Stimulated activated CD8-positive, alpha-beta memory T cell treated with anti-CD3 and anti-CD28 coated beads, Interleukin-12 subunit alpha, Interleukin-12 subunit beta, amount 100 ng/mL, for 4 hours (primary cell): ENCODE measurements around the gene SPATA2L.

Source experiments
- DNase-seq: peaks from one replicate; pipeline ENCODE4 v3.0.0-alpha.2; 2020; ENCODE audit warnings: low read depth

SPATA2L gene, protein sequence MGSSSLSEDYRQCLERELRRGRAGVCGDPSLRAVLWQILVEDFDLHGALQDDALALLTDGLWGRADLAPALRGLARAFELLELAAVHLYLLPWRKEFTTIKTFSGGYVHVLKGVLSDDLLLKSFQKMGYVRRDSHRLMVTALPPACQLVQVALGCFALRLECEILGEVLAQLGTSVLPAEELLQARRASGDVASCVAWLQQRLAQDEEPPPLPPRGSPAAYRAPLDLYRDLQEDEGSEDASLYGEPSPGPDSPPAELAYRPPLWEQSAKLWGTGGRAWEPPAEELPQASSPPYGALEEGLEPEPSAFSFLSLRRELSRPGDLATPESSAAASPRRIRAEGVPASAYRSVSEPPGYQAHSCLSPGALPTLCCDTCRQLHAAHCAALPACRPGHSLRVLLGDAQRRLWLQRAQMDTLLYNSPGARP

DNA sequence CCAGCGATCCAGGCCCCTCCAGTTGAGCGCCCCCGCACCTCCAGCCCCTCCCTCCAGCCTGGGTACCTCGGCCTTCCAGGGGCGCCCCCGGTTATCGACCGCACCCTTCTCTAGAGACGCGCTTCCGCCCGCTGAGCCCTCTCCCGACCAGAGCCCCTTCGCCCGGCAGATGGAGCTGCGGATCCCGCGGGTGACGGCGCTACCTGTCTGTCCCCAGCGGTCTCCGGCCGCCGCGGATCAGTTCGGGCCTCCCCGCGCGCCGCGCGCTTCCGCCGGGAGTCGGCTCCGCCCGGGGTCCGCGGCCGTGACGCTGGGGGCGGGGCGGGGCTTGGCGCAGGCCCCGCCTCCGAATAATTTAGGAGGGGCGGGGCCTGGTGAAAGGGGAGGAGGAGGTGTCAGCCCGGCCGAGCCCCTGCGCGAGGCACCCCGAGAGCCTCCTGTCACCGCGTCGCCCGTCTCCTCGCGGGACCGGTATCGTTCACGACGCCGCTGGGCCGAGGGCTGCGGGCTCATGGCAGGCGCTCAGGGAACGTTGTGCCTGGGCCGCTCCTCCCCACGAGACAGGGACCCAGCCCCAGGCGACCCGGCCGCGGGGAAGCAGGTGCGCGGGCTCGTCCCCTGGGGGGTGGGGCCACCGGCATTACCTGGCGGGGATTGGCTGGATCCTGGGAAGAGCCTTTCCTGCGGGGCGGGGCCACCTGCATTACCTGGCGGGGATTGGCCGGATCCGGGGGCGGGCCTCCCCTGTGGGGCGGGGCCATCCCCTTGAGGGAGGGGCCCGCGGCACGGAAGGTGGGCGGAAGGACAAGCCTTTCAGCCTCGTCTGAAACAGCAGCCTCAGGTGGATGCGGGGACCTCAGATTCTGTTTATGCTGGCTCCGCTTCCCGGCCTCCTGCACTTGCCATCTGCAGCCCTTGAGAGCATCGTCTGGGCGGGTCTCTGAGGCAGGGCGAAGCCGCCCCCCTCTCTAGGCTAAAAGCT lies at the start of gene SPATA2L:
TSS of gene SPATA2L (minus strand) at position 281 of the 982 bp plus-strand sequence. CDS start 473 bp downstream, outside the sequence.
- peak; percentile 95 for DNase-seq

DNA sequence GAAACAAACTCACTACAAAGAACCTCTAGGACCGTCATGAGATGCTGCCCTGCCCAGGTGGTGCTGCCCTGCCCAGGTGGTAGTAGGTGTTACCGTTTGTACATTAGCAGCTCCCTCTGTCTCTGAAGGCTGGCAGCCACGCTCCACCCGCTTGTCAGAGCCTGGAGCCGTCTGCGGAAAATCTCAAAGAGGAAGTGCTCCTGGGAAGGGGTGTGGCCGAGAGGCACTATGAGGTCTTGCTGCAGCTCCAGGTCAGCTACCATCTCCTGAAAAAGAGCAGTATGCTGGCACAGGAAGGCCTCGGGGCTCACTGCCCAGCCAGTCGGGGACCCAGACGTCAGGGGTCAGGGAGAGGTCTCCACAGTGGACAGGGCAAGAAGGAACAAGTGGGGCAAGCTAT lies 48.1 kb upstream of the SPATA2L start:
- DNase-seq: no peak

DNA sequence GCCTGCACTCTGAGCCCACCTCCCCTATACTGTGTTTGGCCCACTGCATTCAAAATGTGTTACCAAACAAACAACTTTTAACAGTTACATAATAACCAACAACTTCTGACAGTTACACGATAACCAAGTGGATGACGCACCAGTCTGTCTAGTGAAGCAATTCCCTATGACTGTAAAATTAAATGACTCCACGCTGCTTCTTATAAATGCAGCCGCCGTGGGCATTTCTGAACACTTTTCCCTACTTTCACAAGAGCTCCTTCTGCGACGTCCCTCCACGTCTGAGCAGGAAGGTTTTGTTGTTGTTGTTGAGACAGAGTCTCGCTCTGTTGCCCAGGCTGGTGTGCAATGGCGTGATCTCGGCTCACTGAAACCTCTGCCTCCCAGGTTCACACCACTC lies 47.4 kb upstream of the SPATA2L start:
- no peak for DNase-seq

DNA sequence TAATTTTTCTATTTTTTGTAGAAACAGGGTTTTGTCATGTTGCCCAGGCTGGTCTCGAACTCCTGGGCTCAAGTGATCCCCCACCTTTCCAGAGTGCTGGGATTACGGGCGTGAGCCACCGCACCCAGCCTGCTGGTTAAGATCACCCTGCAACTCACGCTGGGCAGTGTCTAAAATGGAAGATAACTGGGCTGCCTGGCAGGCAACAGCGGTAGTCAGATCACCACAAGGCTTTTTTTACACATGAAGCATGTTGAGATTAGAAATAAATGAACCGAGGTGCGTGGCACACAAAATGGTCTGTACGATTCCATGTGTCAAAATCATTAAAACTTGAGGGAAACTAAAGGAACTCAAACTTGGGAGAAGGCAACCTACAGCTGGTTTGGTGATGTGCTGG lies 46.6 kb upstream of the SPATA2L start:
- no peak for DNase-seq

DNA sequence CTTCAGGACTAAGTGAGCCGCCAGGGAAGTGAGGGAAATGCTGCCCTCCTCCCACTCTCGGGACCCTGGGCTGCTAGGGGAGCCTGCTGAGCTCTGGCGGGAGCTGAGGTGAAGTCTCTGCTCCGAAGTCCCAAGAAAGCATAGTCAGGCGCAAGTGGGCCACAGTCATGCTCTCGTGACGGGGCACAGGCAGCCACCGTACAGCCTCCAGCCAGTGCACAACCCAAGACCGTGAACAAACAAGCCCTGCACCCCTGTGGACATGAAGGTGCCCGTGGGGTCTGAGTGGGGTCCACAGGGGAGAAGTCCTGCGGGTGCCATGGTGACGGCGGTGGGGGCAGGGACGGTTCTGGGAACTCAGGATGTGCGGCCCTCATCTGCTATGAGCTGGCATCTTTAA lies 44.5 kb upstream of the SPATA2L start:
- DNase-seq: no peak

DNA sequence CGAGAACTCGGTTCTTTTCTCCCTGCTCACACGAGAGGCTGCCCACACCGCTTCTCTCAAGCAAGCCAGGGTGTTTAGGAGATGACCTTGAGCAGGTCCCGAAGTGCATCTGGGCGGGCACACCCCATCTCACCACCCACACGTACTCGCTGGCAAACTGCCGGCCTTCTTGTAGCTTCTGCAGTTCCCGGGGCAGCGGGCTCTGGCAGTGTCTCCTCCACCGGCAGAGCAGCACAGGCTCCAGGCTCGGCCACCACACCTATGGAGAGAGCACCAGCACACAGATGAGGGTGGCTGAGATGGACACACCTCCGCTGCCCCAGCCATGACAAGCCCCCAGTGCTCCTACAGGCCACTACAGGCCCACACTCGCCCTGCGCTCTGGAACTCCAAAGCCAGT lies 43.3 kb upstream of the SPATA2L start:
- no peak for DNase-seq

DNA sequence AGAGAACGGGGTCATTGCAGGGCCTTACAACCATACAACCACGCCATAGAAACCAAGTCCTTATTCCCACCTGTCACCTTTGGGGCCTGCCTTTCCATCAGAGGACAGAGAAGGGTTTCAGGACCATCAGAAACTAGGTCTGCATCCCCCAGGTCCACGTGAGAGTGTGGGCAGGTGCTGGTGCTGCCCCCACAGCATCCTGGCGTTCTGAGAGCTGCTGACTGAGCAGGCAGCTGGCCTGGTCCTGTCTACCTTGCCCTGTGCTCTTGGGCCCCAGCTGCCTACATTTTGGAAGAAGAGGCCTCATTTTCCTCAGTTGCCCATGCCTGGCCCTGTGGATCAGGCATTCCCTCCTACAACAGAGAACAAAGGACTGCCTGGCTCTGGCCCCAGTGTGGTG lies 41.4 kb upstream of the SPATA2L start:
- no peak for DNase-seq

DNA sequence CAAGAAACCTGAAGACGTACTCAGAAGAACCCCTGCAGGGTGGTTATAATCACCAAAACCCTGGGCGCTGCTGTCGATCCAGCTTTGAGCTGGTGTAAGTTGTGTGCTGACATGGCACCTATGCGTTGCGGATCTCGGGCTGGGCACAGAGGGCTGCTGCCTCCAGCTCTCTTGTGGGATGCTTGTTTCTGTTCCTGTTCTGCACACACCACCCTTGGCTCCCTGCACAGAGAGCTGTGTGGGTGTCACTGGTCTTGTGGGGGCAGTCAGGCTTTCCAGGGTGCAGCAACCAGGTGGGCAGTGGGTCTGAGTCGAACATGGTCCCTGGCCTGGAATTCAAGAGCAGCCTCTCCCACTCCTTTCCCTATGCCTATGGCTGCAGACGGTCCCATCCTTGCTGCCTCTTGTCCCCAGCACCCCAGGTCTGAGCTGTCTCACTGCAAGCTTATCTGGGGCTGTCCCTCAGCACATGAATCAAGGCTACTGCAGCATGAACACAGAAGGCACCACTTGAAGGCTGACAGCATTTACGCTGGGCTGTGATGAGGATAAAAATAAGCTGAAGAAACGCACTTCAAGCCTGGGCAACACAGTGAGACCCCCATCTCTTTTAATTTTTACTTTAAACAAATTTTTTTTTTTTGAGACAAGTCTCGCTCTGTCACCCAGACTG lies 40.0 kb upstream of the SPATA2L start:
- no peak for DNase-seq

DNA sequence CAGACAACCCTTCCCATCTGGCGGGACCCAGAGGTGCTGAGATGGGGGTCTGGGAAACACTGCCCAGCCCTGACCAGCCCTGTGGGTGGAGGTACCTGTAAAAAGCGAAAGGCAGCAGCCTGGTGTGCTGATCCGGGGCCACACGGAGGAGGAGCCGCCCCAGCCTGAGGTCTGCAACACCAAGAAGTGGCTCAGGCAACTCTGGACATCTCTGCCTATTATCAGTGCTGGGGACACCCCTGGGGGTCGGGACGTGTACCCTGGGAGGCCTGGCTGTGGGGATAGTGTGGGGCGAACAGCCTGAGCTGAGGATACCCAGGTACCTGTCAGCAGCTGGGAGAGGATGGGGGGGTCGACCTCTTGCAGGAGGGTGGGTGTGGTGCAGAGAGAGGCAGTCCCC lies 37.9 kb upstream of the SPATA2L start:
- DNase-seq: no peak

DNA sequence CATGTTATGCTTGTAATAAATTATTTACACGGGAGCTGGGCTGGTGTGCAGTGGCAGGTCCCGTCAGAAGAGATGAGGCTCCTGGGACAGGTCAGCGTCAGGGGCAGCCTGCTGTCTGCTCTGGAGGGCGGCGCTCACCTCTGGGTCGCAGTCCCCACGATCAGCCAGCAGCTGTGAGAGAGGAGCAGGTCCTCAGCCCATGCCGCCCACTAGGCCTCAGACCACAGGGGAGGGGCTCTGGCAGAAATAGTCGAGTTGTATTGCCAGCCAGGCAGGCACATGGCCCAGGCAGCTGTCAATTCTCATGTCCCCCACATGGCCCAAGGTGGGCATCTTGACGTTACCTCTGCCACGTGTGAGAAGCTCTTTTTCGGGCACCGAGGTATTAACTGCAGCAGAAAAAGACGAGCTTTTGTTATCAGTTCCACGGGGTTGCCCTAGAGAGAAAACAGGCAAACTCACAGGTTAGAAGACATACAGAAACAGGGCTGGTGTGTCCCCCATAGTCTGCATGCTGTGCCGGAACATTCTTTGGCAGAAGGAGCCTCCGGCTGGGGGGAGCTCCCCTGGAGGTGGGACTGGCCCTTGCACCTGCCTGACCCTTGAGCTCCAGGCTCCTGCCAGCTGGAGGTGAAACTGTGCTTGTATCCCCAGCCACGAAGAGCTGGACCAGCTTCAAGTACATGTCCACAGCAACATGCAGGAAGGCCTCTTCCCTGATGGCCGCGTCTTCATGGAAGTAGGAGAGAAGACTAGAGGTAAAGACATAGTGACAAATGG lies 37.2 kb upstream of the SPATA2L start:
- no peak for DNase-seq

DNA sequence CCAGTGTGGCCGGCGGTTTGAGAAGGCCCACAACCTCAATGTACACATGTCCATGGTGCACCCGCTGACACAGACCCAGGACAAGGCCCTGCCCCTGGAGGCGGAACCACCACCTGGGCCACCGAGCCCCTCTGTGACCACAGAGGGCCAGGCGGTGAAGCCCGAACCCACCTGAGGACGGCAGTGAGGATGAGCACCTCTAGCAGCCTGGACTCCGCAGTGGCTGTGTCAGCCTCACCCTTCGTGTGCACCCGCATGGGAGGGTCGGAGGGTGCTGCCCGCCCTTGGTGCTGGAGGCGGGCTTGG lies 36.5 kb upstream of the SPATA2L start:
- DNase-seq: no peak

DNA sequence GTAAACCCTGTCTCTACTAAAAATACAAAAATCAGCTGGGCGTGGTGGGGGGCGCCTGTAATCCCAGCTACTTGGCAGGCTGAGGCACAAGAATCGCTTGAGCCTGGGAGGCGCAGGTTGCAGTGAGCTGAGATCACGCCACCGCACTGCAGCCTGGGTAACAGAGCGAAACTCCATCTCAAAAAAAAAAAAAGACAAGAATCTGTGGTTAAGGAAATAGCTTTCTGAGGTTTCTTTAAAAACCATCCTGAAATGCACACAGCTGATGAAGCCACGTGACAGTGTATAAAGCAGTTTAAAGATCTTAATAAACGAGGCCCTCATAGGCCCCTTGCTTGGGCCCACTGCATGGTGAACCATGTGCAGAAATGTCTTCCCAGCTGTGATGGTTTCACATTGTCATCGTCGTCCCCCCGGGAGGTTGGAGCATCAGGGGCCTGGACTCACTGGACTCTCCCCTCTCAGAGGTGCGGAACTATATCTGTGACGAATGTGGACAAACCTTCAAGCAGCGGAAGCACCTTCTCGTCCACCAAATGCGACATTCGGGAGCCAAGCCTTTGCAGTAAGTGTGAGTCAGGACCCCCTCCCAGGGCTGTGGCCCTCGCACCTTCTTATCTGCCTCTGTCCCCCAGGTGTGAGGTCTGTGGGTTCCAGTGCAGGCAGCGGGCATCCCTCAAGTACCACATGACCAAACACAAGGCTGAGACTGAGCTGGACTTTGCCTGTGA lies 36.0 kb upstream of the SPATA2L start:
- no peak for DNase-seq

DNA sequence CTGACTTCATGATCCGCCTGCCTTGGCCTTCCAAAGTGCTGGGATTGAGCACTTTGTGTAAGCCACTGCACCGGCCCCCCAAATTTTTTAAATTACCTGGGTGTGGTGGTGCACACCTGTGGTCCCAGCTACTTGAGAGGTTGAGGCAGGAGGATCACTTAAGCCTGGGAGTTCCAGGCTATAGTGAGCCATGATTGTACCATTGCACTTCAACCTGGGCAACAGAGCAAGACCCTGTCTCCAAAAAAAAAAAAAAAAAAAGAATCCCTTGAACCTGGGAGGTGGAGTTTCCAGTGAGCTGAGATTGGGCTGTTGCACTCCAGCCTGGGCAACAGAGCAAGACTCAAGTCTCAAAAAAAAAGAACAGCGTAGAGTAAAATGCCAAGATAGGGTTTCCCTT lies 35.0 kb upstream of the SPATA2L start:
- DNase-seq: no peak

DNA sequence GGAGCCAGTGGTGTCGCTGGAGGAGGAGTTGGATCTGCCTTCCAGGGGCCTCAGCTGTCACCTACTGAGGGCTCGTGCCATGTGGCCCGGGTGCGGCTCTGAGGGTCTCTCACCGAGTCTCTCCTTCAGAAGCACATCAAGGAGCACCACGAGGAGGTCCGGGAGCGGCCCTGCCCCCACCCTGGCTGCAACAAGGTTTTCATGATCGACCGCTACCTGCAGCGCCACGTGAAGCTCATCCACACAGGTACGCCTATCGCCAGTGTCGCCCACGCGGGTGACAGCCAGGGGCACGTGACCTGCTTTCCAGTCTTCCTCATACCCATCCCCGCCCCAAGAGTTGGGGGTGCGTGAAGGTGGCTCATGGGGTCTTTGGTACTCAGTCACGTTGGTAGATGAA lies 32.3 kb upstream of the SPATA2L start:
- no peak for DNase-seq

DNA sequence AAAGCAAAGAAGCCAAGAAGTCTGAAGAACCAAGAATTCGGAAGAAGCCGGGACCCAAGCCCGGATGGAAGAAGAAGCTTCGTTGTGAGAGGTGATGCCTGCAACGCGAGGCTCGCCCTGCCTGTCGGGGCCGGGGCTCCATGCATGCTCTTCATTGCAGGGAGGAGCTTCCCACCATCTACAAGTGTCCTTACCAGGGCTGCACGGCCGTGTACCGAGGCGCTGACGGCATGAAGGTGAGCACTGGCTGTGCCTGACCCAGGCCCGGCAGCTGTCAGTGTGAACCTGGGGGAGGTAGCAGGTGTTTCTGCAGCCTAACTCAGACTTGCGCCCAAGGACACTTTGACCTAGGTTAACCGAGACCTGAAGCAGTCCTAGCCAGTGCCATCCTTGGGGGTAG lies 31.8 kb upstream of the SPATA2L start:
- no peak for DNase-seq

DNA sequence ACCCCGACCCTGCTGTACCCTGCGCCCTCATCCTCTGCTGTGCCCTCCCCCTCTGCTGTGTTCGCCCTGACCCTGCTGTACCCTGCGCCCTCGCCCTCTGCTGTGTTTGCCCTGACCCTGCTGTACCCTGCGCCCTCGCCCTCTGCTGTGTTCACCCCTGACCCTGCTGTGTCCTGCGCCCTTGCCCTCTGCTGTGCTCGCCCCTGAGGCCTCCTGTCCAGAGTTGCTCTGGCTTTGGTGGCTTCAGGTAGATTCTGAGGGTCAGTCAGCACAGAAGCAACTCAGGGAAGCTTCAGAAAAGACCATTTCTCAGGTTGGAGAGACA lies 31.4 kb upstream of the SPATA2L start:
- DNase-seq: no peak

DNA sequence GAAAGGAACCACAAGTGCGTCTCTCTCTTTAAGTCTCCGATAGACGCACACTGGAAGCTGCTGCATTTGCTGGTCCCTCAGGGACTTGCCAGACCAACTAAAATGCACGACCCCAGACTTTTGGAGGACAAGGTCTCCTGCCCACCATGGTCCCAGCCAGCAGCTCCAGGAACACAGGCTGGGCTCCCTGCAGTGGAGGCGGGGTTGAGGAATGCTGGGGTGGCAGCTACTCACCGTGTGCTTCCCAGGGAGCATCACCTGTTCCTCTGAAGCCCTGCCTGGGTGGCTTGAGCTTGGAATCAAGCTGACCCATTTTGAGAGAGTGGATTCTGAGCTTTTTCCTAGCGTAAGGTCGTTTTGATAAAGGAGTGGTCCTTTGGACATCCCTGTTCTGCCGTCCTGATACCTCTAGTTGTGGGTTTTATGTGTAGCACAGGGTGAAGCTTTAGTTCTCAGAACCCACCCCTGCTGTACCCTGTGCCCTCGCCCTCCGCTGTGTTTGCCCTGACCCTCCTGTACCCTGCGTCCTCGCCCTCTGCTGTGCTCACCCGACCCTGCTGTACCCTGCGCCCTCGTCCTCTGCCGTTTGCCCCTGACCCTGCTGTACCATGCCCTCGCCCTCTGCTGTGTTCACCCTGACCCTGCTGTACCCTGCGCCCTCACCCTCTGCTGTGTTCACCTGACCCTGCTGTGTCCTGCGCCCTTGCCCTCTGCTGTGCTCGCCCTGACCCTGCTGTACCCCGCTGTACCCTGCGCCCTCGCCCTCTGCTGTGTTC lies 30.8 kb upstream of the SPATA2L start:
- no peak for DNase-seq

DNA sequence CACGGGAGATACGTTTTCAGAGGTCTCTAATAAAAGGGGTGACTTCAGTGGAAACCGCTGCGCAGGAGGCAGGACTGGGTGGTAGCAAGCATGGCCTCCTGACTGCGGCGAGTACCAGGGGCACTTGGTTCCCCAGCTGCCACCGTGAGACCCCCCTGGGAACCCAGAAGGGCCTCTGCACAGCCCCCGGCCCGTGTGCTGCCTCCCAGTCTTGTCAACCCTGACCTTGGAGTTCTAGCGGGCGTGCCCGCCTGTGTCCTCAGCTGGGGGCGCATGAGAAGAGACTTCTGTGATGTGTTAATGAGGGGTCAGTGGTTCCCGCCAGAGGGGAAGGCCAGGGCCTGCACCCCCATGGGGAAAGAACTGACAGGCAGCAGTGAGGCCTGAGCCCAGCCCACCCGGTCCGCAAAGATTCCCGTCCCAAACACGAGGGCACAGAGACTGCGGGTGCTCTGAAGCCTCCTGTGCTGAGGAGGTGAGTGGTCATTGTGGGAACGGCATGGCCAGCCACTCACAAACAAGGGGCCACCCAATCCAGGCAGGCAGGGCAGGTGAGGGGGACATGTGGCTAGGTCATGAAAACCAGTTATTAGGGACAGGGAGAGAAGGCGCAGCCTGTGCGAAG lies 29.2 kb upstream of the SPATA2L start:
- DNase-seq: no peak

DNA sequence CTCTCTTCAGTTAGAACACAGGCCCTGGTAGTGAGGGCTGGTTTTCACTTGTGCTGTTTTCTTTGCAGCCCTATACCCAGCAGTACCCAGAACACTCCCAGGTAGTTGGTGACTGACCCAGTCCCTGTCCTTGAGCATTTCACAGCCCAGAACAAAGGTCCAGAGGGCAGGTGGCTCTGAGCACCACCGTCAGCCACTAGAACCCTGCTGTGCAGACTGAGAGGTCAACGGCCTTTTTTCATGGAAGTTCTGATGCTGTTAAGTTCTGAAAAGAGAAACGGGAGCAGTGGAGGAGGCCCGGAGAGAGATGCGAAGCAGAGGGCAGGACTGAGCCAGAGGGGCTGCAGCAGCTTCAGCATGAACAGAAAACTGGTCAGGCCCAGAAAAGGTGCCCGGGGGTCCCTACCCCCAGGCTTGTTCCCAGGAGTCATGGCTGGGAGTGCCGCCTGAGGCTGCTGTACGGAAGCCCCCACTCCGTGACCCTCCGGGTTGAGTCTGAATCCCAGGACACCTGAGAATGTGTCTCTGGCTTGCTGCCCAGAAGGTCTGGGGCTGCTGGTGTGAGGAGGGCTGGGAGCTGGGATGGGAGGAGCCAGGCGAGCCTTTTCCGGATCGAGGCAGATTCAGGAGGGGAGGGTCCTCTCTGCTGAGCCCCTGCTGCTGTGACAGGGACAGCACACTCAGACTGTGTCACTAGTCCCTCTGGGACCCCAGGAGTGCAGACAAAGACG lies 28.5 kb upstream of the SPATA2L start:
- DNase-seq: no peak
